Head of caudate nucleus (tissue), 42 donors: ENCODE measurements around the gene WDR19.
"Not testable (repeated sequence)": the region's sequence is repeated elsewhere in the genome, so short reads cannot be mapped to it uniquely, and the experiment has no call there.

Experiments
- DNase-seq, 42 donors: peaks; one replicate each; pipeline versions ENCODE4 v3.0.0 to v3.0.0-alpha.2; 2020 to 2021; ENCODE audit warnings: mixed read lengths in 7 of 42
- intact Hi-C: fragments of 100-400 bp; cut with DNase I; formaldehyde crosslinking; loops from one replicate; pipeline ENCODE4 v1.15.0; 2022

WDR19 gene

DNA sequence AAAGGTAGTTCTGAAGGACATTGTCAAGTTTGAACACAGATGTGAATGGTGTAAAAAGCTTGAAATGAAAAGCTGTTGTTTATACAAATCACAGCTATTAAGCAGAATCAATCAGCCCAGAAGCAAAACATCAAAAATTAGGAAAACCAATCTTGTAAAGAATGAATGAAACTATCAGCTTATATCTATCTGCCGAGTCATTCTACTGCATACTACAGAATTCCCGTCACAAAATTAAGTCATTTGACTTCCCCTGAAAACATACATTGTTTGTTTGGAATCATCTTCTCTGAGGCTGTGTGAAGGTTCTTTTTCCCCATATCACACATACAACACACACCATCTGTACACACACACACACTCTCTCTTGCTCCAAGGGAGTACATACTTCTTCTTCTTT lies 103.5 kb downstream of the WDR19 start:
- intact Hi-C loops = no loop called here

GRCh38 chr4:39286263-39286662 lies 103.9 kb downstream of the WDR19 start:
- DNase-seq = no peak
- intact Hi-C loops = no loop called here

More for the DNA sequence above, 103.5 kb downstream of the WDR19 start:
- no peak for DNase-seq

GRCh38 chr4:39287223-39287622 lies 104.9 kb downstream of the WDR19 start:
- intact Hi-C loops = no loop called here
- no peak for DNase-seq

- no peak for DNase-seq
- intact Hi-C loops = no loop called here
These were observed 109.4 kb downstream of the WDR19 start for GRCh38 chr4:39291686-39292085.

DNA sequence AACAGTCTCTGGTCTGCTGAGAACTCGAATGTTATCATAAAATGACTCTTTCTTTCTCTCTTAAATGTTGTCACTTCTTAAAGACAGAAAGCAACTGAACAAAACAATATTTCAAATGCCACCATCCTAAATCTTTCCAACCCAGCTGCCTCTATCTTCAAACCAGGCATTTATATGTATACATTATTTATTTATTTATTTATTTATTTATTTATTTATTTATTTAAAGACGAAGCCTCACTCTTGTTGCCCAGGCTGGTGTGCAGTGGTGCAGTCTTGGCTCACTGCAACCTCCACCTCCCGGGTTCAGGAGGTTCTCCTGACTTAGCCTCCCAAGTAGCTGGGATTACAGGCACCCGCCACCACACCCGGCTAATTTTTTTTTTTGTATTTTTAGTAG lies 110.1 kb downstream of the WDR19 start:
- intact Hi-C loops, DNase-seq: not testable (repeated sequence)

GRCh38 chr4:39295784-39296183 lies 113.5 kb downstream of the WDR19 start:
- DNase-seq = no peak
- intact Hi-C loops = no loop called here

DNA sequence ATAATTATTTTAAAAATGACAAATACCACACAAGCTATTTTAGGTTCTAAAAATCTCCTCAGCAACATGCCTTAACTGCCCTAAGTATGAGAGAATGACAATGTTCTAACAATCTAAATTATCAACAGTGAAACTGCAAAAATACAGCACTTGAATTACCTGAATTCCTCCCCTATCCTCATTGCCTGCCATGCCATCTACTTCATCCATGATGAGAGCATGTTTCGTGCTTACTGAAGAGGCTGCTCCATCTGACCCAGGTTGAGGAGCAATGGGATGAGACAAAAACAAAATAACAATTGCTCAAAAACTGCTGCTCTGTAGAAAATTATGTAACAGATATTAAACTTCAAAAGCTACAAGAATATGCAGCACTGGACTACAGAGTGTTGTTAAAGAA lies 120.6 kb downstream of the WDR19 start:
- intact Hi-C loops = no loop called here

DNA sequence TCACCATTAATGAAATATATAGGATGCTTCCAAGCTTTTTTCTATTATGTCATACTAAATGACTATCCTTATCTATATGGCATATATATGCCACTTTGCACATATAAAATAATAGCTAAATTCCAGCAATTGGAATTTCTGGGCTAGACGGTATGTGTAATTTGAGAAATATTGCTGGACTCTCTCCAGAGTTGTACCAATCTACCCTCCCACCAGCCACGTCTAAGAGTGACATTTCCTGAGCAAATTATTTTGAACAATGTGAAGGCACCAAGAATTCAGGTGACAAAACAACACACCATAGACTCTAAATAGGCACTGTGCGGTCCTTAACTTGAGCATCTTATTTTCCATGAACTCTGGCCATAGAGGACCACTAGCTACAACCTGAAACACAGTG lies 121.5 kb downstream of the WDR19 start:
- intact Hi-C loops = no loop called here

More for the DNA sequence above, 120.6 kb downstream of the WDR19 start:
- DNase-seq = no peak

GRCh38 chr4:39304651-39305050 lies 122.3 kb downstream of the WDR19 start:
- no peak for DNase-seq
- intact Hi-C loops = no loop called here

More for the DNA sequence above, 121.5 kb downstream of the WDR19 start:
- DNase-seq = no peak

- intact Hi-C loops = no loop called here
- no peak for DNase-seq
These were observed 123.8 kb downstream of the WDR19 start for GRCh38 chr4:39305912-39306677.

GRCh38 chr4:39308611-39309010 lies 126.3 kb downstream of the WDR19 start:
- DNase-seq = no peak
- intact Hi-C loops = no loop called here

DNA sequence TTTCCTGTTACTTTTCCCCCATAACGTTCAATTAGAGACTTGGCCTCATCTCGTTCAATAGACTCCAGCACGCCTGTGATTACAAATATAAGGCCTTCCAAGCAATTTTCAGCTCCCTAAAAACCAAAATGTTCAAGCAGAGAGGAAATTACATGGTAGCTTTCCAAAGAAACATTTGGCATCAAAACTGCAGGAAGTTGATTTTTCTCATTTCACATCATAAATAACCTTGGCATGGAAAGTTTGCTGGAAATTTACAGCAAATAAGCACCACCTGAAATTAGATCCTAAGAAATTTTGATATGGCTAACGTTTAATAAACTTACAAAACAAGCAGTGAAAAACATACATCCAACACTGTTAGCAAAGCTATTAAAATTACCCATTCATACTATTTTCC lies 130.5 kb downstream of the WDR19 start:
- intact Hi-C loops = no loop called here
- DNase-seq = no peak

DNA sequence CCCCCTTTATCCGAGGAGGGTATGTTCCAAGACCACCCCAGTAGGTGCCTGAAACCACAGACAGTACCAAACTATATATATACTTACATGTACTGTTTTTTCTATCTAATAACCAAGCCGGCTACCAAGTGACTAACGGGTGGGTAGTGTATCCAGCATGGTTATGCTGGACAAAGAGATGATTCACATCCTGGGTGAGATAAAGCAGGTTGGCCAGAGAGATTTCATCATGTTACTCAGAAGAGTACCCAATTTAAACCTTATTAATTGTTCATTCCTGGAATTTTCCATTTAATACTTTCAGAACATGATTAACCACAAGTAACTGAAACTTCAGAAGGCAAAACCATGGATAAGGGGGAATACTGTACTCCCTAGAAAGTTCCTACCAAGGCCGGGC lies 137.3 kb downstream of the WDR19 start:
- DNase-seq = no peak
- intact Hi-C loops = no loop called here

GRCh38 chr4:39320381-39321115 lies 138.2 kb downstream of the WDR19 start:
- intact Hi-C loops = no loop called here
- DNase-seq = no peak

DNA sequence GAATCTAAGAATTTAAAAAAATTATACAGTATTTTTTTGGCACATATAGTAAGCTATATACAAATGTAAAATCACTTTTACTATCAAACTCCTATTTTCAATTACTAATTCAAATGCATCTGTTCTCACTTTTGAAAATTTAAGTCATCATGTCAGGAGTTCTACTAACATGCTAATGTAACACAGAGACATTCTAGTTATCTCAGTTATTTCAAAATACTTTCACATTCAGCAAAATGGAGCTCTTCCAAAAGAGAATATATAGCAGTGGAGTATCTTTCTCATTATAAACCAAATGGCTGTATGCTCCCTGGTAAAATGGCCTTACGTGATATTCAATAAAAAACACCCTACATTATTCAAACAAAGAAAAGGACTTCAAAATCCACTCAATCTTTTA lies 141.5 kb downstream of the WDR19 start:
- no peak for DNase-seq
- intact Hi-C loops = no loop called here

DNA sequence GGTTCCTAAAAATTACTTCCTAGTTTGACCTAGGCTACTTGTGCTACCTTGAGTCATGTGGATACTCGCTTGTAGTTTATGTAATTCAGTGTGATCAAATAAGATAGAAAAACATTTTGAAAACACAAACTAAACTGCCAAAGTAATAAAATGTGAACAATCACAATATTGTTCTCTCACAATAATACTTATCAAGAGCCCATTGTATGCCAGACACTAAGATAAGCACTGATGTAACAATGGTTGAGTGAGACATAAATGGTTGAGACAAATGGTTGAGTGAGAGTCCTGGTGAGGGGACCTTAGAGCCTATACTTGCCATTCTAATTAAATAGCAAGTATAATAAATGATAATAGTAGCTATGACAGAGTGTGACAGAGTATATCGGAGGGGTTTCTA lies 142.1 kb downstream of the WDR19 start:
- intact Hi-C loops = no loop called here
- peak in 1 of 42 donors; percentile 27 for DNase-seq

GRCh38 chr4:39324897-39325613 lies 142.7 kb downstream of the WDR19 start:
- peak in 1 of 42 donors; percentile 11 for DNase-seq
- intact Hi-C loops = no loop called here

DNA sequence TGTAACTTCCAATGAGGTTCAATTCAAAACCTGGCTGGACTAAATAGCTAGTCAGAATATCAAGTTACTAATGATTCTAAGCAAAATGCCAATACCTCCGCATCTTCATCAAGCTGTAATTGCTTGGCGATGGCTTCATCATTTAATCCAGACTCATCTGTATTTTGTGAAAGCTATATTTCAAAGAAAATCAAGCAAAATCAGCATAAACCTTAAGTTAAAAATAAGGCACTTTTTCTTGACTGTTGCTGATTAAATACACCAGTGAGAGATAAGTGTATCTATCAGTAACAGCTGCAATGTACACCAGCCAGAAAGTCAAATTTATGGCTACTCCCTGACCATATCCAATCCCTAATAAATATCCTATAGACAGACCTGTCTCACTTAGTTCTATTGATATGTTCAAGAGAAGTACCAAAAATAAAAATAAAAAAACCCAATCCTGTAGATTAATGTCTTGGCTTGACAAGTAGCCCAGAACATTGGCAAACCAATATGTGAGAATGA lies 144.2 kb downstream of the WDR19 start:
- intact Hi-C loops = no loop called here
- DNase-seq = no peak

GRCh38 chr4:39330353-39330752 lies 148.0 kb downstream of the WDR19 start:
- intact Hi-C loops = no loop called here
- no peak for DNase-seq

DNA sequence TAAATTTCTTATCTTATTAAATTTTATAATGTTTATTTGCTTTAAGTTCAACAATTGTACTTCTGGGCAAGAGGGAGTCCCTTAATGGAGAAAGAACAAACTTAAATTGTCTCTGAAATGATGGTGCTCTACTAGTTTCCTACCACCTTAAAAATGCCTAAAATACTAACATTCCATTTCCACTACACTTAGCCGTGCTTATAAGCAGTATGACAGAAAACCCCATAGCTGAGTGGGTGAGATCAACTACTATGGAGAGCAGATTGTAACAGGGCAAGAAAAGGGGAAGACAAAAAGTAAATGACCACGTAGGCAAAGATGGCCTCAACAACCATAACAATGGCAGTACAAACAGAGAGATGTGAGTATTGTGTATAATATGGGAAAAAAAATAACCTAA lies 148.9 kb downstream of the WDR19 start:
- intact Hi-C loops = no loop called here
- DNase-seq = no peak
